HepG2 (cell line): Measurements from ENCODE around the gene BCKDHA. TPM values are rescaled to one million over a fixed set of nuclear protein-coding genes. Genes with fewer than 3 reads are reported as not detected.

Experiments
- DNMT3B ChIP-seq: conservative IDR thresholded peaks from 2 replicates; pipeline ENCODE4 v1.6.1; 2016; ENCODE audit warnings: missing biosample characterization, control low read depth
- HDAC2 ChIP-seq: sonication (generic); formaldehyde crosslinking; IDR thresholded peaks from 2 replicates; pipeline ENCODE4 v1.4.0; 2020; ENCODE audit warnings: missing genetic modification reagents
- ISX ChIP-seq: sonication (generic); formaldehyde crosslinking; conservative IDR thresholded peaks from 2 replicates; pipeline ENCODE4 v1.5.0; 2020; ENCODE audit warnings: missing genetic modification reagents
- KIAA2018 ChIP-seq: sonication (generic); formaldehyde crosslinking; IDR thresholded peaks from 2 replicates; pipeline ENCODE4 v1.5.0; 2020; ENCODE audit warnings: mild to moderate bottlenecking, missing genetic modification reagents, borderline replicate concordance
- NCOR1 ChIP-seq: fragments of 200-600 bp; sonication (generic); IDR thresholded peaks from 2 replicates; pipeline ENCODE4 v1.7.0; 2017; ENCODE audit warnings: antibody characterized with exemption, low read length, borderline replicate concordance
- NFAT5 ChIP-seq: sonication (generic); formaldehyde crosslinking; IDR thresholded peaks from 2 replicates; pipeline ENCODE4 v1.4.0; 2020; ENCODE audit warnings: missing genetic modification reagents
- RXRA ChIP-seq: sonication (generic); formaldehyde crosslinking; IDR thresholded peaks from 2 replicates; pipeline ENCODE4 v1.5.1; 2020; ENCODE audit warnings: missing genetic modification reagents
- SMAD3 ChIP-seq: sonication (generic); formaldehyde crosslinking; IDR thresholded peaks from 2 replicates; pipeline ENCODE4 v1.4.0; 2020; ENCODE audit warnings: missing genetic modification reagents
- SMAD9 ChIP-seq: sonication (generic); formaldehyde crosslinking; IDR thresholded peaks from 2 replicates; pipeline ENCODE4 v1.5.1; 2020; ENCODE audit warnings: mild to moderate bottlenecking, missing genetic modification reagents
- YY1 ChIP-seq: IDR thresholded peaks from 2 replicates; pipeline ENCODE4 v1.6.1; 2011; ENCODE audit warnings: low read length, low read depth, moderate library complexity, mild to moderate bottlenecking; ENCODE audit not compliant: insufficient read depth, insufficient replicate concordance
- ZBTB42 ChIP-seq: sonication (generic); formaldehyde crosslinking; IDR thresholded peaks from 2 replicates; pipeline ENCODE4 v1.5.0; 2020; ENCODE audit warnings: mild to moderate bottlenecking, missing genetic modification reagents
- ZBTB7A ChIP-seq: sonication (generic); formaldehyde crosslinking; IDR thresholded peaks from 2 replicates; pipeline ENCODE4 v1.8.0; 2022; ENCODE audit warnings: mild to moderate bottlenecking, missing genetic modification reagents
- ZMAT3 ChIP-seq: sonication (generic); formaldehyde crosslinking; conservative IDR thresholded peaks from 2 replicates; pipeline ENCODE4 v1.7.0; 2021; ENCODE audit warnings: missing genetic modification reagents
- ZNF260 ChIP-seq: sonication (generic); formaldehyde crosslinking; IDR thresholded peaks from 2 replicates; pipeline ENCODE4 v1.4.0; 2020; ENCODE audit warnings: missing genetic modification reagents, low read depth, mild to moderate bottlenecking, borderline replicate concordance
- polyA plus RNA-seq, 8 experiments: library from polyadenylated mRNA; depleted of rRNA in 3 of 8; stranded (reverse) in 7 of 8; unstranded in 1 of 8; fragments of >200 nt; fragmentation: Illumina TruSeq in 4 of 8; extraction: Trizol in 4 of 8; gene quantifications; 2 replicates each; pipeline versions ENCODE4 v1.2.1 to v1.2.3, GENCODE V29; 2011 to 2016; ENCODE audit warnings: low read depth in 4 of 8, missing spikeins in 1 of 8, mixed read lengths in 1 of 8; ENCODE audit not compliant: insufficient read depth in 1 of 8
- total RNA-seq, 5 experiments: library from RNA; depleted of rRNA; stranded (reverse); fragments of >200 nt; fragmentation: Illumina TruSeq; extraction: Trizol; gene quantifications; 2 replicates each; pipeline ENCODE4 v1.2.3, GENCODE V29; 2016; ENCODE audit warnings: low read depth in 1 of 5

The BCKDHA gene
- total and polyA plus RNA-seq, 2 of the 13 experiments (the other 11 are each of a cell fraction or from before 2014, with no cell fraction given), result 11.8 to 31.5 TPM

GRCh38 chr19:41352609-41353465 lies 44.8 kb upstream of the BCKDHA start (continued):
- TF ChIP-seq KIAA2018 (no peak), DNMT3B (CRISPR knock-in tag) (no peak), SMAD9 (CRISPR knock-in tag) (no peak), ZBTB7A (CRISPR knock-in tag) (no peak; the same call in 1 of the 2 replicates), NFAT5 (peak; percentile 63), ISX (CRISPR knock-in tag) (peak; percentile 60; the same call in 1 of the 2 replicates), ZMAT3 (CRISPR knock-in tag) (peak; percentile 62; the same call in 1 of the 2 replicates), HDAC2 (CRISPR knock-in tag) (no peak), NCOR1 (no peak), YY1 (peak; percentile 77), SMAD3 (CRISPR knock-in tag) (no peak), ZNF260 (no peak), RXRA (CRISPR knock-in tag) (0 out of 2 replicates have a peak, but pooled peaks have one; percentile 27), ZBTB42 (no peak)
